Measurements from ENCODE around the gene COL8A1.

DNA sequence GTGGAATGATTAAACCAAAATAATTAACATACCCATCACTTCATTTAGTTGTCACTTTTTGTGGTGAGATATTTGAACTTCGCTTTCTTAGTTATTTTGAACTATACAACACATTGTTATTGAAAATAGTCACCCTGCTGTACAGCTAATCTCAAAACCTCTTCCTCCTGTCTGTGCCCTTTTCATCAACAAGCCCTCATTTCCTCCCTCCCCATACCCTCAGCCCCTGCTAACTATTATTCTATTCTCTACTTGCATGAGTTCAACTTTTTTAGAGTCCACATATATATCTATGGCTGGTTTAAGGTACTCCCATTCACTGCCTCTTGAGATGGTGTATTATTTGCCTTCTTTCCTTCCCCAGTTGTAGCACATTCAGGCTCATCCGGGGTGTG is 32.2 kb downstream of the COL8A1 start:
- TF ChIP-seq NFYB (IDR thresholded peaks at IDR 0.05; ENCODE audit: extremely low read depth, insufficient read length), result no peak
- TF ChIP-seq, protein P1, sequence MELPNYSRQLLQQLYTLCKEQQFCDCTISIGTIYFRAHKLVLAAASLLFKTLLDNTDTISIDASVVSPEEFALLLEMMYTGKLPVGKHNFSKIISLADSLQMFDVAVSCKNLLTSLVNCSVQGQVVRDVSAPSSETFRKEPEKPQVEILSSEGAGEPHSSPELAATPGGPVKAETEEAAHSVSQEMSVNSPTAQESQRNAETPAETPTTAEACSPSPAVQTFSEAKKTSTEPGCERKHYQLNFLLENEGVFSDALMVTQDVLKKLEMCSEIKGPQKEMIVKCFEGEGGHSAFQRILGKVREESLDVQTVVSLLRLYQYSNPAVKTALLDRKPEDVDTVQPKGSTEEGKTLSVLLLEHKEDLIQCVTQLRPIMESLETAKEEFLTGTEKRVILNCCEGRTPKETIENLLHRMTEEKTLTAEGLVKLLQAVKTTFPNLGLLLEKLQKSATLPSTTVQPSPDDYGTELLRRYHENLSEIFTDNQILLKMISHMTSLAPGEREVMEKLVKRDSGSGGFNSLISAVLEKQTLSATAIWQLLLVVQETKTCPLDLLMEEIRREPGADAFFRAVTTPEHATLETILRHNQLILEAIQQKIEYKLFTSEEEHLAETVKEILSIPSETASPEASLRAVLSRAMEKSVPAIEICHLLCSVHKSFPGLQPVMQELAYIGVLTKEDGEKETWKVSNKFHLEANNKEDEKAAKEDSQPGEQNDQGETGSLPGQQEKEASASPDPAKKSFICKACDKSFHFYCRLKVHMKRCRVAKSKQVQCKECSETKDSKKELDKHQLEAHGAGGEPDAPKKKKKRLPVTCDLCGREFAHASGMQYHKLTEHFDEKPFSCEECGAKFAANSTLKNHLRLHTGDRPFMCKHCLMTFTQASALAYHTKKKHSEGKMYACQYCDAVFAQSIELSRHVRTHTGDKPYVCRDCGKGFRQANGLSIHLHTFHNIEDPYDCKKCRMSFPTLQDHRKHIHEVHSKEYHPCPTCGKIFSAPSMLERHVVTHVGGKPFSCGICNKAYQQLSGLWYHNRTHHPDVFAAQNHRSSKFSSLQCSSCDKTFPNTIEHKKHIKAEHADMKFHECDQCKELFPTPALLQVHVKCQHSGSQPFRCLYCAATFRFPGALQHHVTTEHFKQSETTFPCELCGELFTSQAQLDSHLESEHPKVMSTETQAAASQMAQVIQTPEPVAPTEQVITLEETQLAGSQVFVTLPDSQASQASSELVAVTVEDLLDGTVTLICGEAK (IDR thresholded peaks at IDR 0.05), result no peak
- TF ChIP-seq, protein P1 (CRISPR knock-in tag; IDR thresholded peaks at IDR 0.05), result no peak
- no peak for TF ChIP-seq POLR2A (conservative IDR thresholded peaks at IDR 0.05)
- TF ChIP-seq, protein P2, sequence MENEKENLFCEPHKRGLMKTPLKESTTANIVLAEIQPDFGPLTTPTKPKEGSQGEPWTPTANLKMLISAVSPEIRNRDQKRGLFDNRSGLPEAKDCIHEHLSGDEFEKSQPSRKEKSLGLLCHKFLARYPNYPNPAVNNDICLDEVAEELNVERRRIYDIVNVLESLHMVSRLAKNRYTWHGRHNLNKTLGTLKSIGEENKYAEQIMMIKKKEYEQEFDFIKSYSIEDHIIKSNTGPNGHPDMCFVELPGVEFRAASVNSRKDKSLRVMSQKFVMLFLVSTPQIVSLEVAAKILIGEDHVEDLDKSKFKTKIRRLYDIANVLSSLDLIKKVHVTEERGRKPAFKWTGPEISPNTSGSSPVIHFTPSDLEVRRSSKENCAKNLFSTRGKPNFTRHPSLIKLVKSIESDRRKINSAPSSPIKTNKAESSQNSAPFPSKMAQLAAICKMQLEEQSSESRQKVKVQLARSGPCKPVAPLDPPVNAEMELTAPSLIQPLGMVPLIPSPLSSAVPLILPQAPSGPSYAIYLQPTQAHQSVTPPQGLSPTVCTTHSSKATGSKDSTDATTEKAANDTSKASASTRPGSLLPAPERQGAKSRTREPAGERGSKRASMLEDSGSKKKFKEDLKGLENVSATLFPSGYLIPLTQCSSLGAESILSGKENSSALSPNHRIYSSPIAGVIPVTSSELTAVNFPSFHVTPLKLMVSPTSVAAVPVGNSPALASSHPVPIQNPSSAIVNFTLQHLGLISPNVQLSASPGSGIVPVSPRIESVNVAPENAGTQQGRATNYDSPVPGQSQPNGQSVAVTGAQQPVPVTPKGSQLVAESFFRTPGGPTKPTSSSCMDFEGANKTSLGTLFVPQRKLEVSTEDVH (IDR thresholded peaks at IDR 0.05; ENCODE audit: low read depth, partially characterized antibody), result no peak
- TF ChIP-seq, protein P3, sequence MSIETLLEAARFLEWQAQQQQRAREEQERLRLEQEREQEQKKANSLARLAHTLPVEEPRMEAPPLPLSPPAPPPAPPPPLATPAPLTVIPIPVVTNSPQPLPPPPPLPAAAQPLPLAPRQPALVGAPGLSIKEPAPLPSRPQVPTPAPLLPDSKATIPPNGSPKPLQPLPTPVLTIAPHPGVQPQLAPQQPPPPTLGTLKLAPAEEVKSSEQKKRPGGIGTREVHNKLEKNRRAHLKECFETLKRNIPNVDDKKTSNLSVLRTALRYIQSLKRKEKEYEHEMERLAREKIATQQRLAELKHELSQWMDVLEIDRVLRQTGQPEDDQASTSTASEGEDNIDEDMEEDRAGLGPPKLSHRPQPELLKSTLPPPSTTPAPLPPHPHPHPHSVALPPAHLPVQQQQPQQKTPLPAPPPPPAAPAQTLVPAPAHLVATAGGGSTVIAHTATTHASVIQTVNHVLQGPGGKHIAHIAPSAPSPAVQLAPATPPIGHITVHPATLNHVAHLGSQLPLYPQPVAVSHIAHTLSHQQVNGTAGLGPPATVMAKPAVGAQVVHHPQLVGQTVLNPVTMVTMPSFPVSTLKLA (conservative IDR thresholded peaks at IDR 0.05), result no peak
- TF ChIP-seq, protein P4, sequence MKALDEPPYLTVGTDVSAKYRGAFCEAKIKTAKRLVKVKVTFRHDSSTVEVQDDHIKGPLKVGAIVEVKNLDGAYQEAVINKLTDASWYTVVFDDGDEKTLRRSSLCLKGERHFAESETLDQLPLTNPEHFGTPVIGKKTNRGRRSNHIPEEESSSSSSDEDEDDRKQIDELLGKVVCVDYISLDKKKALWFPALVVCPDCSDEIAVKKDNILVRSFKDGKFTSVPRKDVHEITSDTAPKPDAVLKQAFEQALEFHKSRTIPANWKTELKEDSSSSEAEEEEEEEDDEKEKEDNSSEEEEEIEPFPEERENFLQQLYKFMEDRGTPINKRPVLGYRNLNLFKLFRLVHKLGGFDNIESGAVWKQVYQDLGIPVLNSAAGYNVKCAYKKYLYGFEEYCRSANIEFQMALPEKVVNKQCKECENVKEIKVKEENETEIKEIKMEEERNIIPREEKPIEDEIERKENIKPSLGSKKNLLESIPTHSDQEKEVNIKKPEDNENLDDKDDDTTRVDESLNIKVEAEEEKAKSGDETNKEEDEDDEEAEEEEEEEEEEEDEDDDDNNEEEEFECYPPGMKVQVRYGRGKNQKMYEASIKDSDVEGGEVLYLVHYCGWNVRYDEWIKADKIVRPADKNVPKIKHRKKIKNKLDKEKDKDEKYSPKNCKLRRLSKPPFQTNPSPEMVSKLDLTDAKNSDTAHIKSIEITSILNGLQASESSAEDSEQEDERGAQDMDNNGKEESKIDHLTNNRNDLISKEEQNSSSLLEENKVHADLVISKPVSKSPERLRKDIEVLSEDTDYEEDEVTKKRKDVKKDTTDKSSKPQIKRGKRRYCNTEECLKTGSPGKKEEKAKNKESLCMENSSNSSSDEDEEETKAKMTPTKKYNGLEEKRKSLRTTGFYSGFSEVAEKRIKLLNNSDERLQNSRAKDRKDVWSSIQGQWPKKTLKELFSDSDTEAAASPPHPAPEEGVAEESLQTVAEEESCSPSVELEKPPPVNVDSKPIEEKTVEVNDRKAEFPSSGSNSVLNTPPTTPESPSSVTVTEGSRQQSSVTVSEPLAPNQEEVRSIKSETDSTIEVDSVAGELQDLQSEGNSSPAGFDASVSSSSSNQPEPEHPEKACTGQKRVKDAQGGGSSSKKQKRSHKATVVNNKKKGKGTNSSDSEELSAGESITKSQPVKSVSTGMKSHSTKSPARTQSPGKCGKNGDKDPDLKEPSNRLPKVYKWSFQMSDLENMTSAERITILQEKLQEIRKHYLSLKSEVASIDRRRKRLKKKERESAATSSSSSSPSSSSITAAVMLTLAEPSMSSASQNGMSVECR (CRISPR knock-in tag; IDR thresholded peaks at IDR 0.05), result no peak
